Neural progenitor cell (in vitro differentiated cells): Measurements from ENCODE around the gene MAP2K7. TPM values are rescaled to one million over a fixed set of nuclear protein-coding genes. Genes with fewer than 3 reads are reported as not detected.
"Not testable (repeated sequence)": the region's sequence is repeated elsewhere in the genome, so short reads cannot be mapped to it uniquely, and the experiment has no call there.

Source experiments
- DNase-seq: peaks from one replicate; pipeline ENCODE4 v3.0.0-alpha.2; 2016; ENCODE audit warnings: low spot score
- H2AFZ ChIP-seq: fragments of 200-600 bp; sonication (generic); replicated peaks from 2 replicates; pipeline ENCODE4 v1.6.1; 2016; ENCODE audit warnings: antibody characterized with exemption
- H3F3A ChIP-seq: fragments of 200-600 bp; sonication (generic); 2 replicates; pipeline ENCODE4 v1.6.1; 2016; ENCODE audit warnings: antibody characterized with exemption, low read depth
- H3K27ac ChIP-seq: fragments of 200-600 bp; sonication (generic); 2 replicates; pipeline ENCODE4 v1.5.1; 2016; ENCODE audit warnings: mild to moderate bottlenecking
- H3K27me3 ChIP-seq: fragments of 200-600 bp; sonication (generic); 2 replicates; pipeline ENCODE4 v1.6.1; 2016; ENCODE audit warnings: mild to moderate bottlenecking, moderate library complexity
- H3K36me3 ChIP-seq: fragments of 200-600 bp; sonication (generic); 2 replicates; pipeline ENCODE4 v1.5.1; 2016
- H3K4me1 ChIP-seq: fragments of 200-600 bp; sonication (generic); 2 replicates; pipeline ENCODE4 v1.6.1; 2016; ENCODE audit warnings: mixed run types
- H3K4me2 ChIP-seq: fragments of 200-600 bp; sonication (generic); 2 replicates; pipeline ENCODE4 v1.6.1; 2016
- H3K4me3 ChIP-seq: fragments of 200-600 bp; sonication (generic); 2 replicates; pipeline ENCODE4 v1.5.1; 2016
- H3K79me2 ChIP-seq: fragments of 200-600 bp; sonication (generic); 2 replicates; pipeline ENCODE4 v1.6.1; 2016; ENCODE audit warnings: low read depth
- H3K9ac ChIP-seq: fragments of 200-600 bp; sonication (generic); 2 replicates; pipeline ENCODE4 v1.6.1; 2016
- H3K9me3 ChIP-seq: fragments of 200-600 bp; sonication (generic); 2 replicates; pipeline ENCODE4 v1.5.1; 2016; ENCODE audit warnings: low read depth
- H4K20me1 ChIP-seq: fragments of 200-600 bp; sonication (generic); 2 replicates; pipeline ENCODE4 v1.6.1; 2016; ENCODE audit warnings: low read depth
- H3K27ac Mint-ChIP-seq: 3 replicates; pipeline ENCODE4 v1.8.0; 2021; ENCODE audit warnings: mixed read lengths
- H3K27me3 Mint-ChIP-seq: 2 replicates; pipeline ENCODE4 v1.8.0; 2022; ENCODE audit warnings: low read depth, mild to moderate bottlenecking, inconsistent platforms, moderate library complexity, mixed read lengths; ENCODE audit not compliant: insufficient read depth
- H3K36me3 Mint-ChIP-seq: 3 replicates; pipeline ENCODE4 v1.8.0; 2021; ENCODE audit warnings: mixed read lengths
- H3K4me1 Mint-ChIP-seq: 3 replicates; pipeline ENCODE4 v1.8.0; 2021; ENCODE audit warnings: mixed read lengths
- H3K4me3 Mint-ChIP-seq: 3 replicates; pipeline ENCODE4 v1.8.0; 2021; ENCODE audit warnings: mild to moderate bottlenecking, moderate library complexity, mixed read lengths
- H3K9me3 Mint-ChIP-seq: 3 replicates; pipeline ENCODE4 v1.8.0; 2020; ENCODE audit warnings: mixed read lengths
- EZH2 ChIP-seq: fragments of 200-600 bp; sonication (generic); IDR thresholded peaks from 2 replicates; pipeline ENCODE4 v1.6.1; 2017; ENCODE audit warnings: antibody characterized with exemption, mild to moderate bottlenecking, moderate library complexity
- EZH2phosphoT487 ChIP-seq: fragments of 200-600 bp; sonication (generic); IDR thresholded peaks from 2 replicates; pipeline ENCODE4 v1.6.1; 2017; ENCODE audit warnings: antibody characterized with exemption
- total RNA-seq: library from RNA; depleted of rRNA; stranded (reverse); fragments of >200 nt; gene quantifications from 2 replicates; pipeline ENCODE4 v1.2.3, GENCODE V29; 2015; ENCODE audit warnings: low replicate concordance
- TF ChIP-seq, protein P1 (sequence below): fragments of 200-600 bp; sonication (generic); IDR thresholded peaks from 2 replicates; pipeline ENCODE4 v1.5.1; 2017; ENCODE audit warnings: antibody characterized with exemption, mild to moderate bottlenecking

Gene MAP2K7
- total RNA-seq, 1 donor from 2014 or later, result 14.4 TPM

DNA sequence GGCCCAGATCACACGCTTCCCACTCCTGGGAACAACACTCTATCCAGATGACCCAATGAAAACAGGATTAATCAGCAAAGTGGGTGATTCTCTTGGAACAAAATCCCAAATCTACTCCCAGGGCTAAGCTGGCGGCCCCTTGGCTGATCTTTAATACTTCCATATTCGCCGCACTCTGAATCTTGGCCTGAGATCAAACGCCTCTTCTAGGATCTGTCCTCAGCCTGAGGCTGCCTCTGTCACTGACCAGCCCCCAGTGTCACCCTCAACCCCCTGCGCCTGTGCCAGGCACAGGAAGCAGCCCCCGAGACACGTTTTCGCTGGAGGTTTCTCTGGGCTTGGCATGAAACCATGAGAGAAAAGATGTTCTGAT, 24.6 kb downstream of the MAP2K7 start:
- H3K9me3 ChIP-seq, result no peaks in the 10 kb centered on the region
- no peak overlapping the region for H3K4me3 ChIP-seq
- peaks cover 37% of the 10 kb centered on the region for H3F3A ChIP-seq
- no peaks in the 10 kb centered on the region for H3K36me3 ChIP-seq
- peaks cover 8% of the 10 kb centered on the region for H3K79me2 ChIP-seq
- H3K36me3 Mint-ChIP-seq, result peaks cover 7% of the 10 kb centered on the region
- peak overlapping the region; percentile 80 for H3K4me3 Mint-ChIP-seq
- H3K27ac Mint-ChIP-seq, result peak overlapping the region; percentile 20
- H4K20me1 ChIP-seq, result peaks cover 40% of the 10 kb centered on the region
- no peaks in the 10 kb centered on the region for H3K9me3 Mint-ChIP-seq
- H3K9ac ChIP-seq, result no peak overlapping the region
- no peak overlapping the region for H2AFZ ChIP-seq
- H3K4me2 ChIP-seq, result no peak overlapping the region
- no peaks in the 10 kb centered on the region for H3K4me1 ChIP-seq
- H3K27ac ChIP-seq, result no peak overlapping the region
- H3K4me1 Mint-ChIP-seq, result peaks cover 21% of the 10 kb centered on the region
- TF ChIP-seq, protein P1, sequence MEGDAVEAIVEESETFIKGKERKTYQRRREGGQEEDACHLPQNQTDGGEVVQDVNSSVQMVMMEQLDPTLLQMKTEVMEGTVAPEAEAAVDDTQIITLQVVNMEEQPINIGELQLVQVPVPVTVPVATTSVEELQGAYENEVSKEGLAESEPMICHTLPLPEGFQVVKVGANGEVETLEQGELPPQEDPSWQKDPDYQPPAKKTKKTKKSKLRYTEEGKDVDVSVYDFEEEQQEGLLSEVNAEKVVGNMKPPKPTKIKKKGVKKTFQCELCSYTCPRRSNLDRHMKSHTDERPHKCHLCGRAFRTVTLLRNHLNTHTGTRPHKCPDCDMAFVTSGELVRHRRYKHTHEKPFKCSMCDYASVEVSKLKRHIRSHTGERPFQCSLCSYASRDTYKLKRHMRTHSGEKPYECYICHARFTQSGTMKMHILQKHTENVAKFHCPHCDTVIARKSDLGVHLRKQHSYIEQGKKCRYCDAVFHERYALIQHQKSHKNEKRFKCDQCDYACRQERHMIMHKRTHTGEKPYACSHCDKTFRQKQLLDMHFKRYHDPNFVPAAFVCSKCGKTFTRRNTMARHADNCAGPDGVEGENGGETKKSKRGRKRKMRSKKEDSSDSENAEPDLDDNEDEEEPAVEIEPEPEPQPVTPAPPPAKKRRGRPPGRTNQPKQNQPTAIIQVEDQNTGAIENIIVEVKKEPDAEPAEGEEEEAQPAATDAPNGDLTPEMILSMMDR, result no peak
- no peak for TF ChIP-seq EZH2
- TF ChIP-seq EZH2phosphoT487, result no peak
- DNase-seq, result no peak
- peaks cover 12% of the 10 kb centered on the region for H3K27me3 Mint-ChIP-seq
- H3K27me3 ChIP-seq, result no peaks in the 10 kb centered on the region

DNA sequence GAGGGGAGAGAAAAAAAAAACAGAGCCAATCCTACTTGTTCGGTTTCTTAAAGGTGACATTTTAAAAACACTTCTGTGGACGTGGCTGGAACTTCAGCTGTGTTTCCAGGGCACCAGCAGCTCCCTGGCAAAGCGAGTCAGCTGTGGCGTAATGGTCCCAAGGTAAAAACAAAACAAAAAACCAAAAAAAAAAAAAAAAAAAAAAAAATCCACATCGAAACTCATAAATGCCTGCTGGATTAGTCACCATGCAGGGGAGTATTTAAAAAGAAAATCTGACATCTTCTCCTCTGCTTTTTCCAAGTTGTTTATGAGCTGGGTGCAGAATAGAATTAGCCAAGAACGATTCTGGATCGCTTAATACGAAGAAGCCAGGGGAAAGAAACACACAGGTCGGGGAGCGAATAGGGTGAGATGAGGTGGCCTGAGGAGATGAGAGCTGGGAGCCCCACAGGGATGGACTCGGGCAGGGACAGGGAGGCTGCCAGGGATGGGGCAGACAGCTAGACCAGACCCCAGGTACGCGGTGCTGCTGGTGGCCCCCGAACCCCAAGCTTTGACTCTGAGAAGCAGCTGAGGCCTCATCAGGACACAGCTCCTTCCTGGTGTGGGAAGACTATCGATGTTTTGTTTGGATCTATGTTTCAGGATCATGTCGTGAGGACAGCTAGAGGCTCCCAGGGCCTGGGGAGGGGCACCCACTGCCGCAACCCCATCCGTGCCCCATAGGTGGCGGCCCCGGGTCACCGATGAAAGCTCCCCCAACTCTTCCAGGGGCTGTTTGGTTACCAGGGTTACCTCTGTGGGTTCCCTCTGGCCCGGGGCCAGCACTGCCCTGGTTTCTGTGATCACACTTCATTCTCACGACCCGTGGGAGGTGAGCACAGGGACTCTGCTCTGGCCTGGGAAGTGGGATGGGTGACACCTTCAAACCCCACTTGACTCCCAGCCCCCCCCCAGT, 25.3 kb downstream of the MAP2K7 start:
- TF ChIP-seq, protein P1, result peak; percentile 53
- TF ChIP-seq EZH2 (no peak), EZH2phosphoT487 (no peak)
- Mint-ChIP-seq H3K4me3 (peak overlapping the region; percentile 80), H3K27me3 (peaks cover 12% of the 10 kb centered on the region), H3K27ac (peak overlapping the region; percentile 81), H3K4me1 (peaks cover 18% of the 10 kb centered on the region), H3K36me3 (peaks cover 7% of the 10 kb centered on the region), H3K9me3 (no peaks in the 10 kb centered on the region)
- H3K27ac ChIP-seq, result no peak overlapping the region
- no peak overlapping the region for H3K4me3 ChIP-seq
- no peaks in the 10 kb centered on the region for H3K36me3 ChIP-seq
- H3F3A ChIP-seq, result peaks cover 37% of the 10 kb centered on the region
- peak; percentile 75 for DNase-seq
- no peaks in the 10 kb centered on the region for H3K27me3 ChIP-seq
- H3K79me2 ChIP-seq, result peaks cover 8% of the 10 kb centered on the region
- H3K9me3 ChIP-seq, result no peaks in the 10 kb centered on the region
- no peak overlapping the region for H3K4me2 ChIP-seq
- peaks cover 33% of the 10 kb centered on the region for H4K20me1 ChIP-seq
- no peak overlapping the region for H3K9ac ChIP-seq
- no peak overlapping the region for H2AFZ ChIP-seq
- H3K4me1 ChIP-seq, result no peaks in the 10 kb centered on the region

DNA sequence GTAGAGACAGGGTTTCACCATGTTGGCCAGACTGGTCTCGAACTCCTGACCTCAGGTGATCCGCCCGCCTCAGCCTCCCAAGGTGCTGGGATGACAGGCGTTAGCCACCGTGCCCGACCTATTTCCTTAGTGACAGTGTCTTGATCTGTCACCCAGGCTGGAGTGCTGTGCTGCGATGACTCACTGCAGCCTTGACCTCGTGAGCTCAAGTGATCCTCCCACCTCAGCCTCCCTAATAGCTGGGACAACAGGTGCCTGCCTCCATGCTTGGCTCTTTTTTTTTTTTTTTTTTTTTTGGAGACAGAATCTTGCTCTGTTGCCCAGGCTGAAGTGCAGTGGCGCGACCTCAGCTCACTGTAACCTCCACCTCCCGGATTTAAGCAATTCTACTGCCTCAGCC, 26.4 kb downstream of the MAP2K7 start:
- Histone ChIP-seq H4K20me1 (peaks cover 23% of the 10 kb centered on the region), H3F3A (peaks cover 28% of the 10 kb centered on the region)
- peaks cover 15% of the 10 kb centered on the region for H3K4me1 Mint-ChIP-seq
- H3K9me3 Mint-ChIP-seq, H3K27ac ChIP-seq, DNase-seq, H3K4me3 ChIP-seq, H3K36me3 ChIP-seq, H3K27ac Mint-ChIP-seq, H3K9me3 ChIP-seq, H2AFZ ChIP-seq, H3K36me3 Mint-ChIP-seq, H3K27me3 ChIP-seq, H3K9ac ChIP-seq, H3K4me1 ChIP-seq, H3K4me3 Mint-ChIP-seq, H3K79me2 ChIP-seq, H3K27me3 Mint-ChIP-seq, H3K4me2 ChIP-seq: not testable (repeated sequence)

DNA sequence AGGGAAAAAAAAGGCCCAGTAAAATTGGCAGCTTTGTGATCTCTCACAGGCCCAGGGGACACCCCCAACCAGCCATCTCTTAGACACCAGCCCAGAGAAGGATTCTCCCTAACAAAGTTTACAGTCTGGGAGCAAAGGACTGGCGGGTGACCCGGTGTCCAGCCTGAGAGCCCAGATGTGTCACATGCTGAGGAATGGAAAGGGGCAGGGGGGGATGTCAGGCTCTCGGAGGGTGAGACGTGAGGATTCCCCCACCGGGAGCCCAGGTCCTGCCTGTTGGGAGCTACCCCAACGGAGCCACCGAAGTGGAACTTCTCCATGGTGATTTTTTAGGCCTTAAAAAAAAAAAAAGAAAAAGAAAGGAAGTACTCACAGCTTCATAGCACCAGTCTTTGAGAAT, 27.1 kb downstream of the MAP2K7 start:
- Histone ChIP-seq H3K4me3 (no peak overlapping the region), H3K4me2 (no peak overlapping the region), H2AFZ (no peak overlapping the region), H4K20me1 (peaks cover 23% of the 10 kb centered on the region), H3K27ac (no peak overlapping the region), H3K36me3 (no peaks in the 10 kb centered on the region), H3K79me2 (no peaks in the 10 kb centered on the region), H3F3A (peaks cover 24% of the 10 kb centered on the region), H3K27me3 (no peaks in the 10 kb centered on the region), H3K9me3 (no peaks in the 10 kb centered on the region), H3K4me1 (no peaks in the 10 kb centered on the region), H3K9ac (no peak overlapping the region)
- Mint-ChIP-seq H3K9me3 (no peaks in the 10 kb centered on the region), H3K36me3 (peaks cover 7% of the 10 kb centered on the region), H3K27ac (no peak overlapping the region), H3K27me3 (peaks cover 6% of the 10 kb centered on the region), H3K4me1 (peaks cover 15% of the 10 kb centered on the region), H3K4me3 (no peak overlapping the region)
- TF ChIP-seq EZH2 (no peak), EZH2phosphoT487 (no peak)
- TF ChIP-seq, protein P1, result no peak
- no peak for DNase-seq
